Measurements from ENCODE around the gene CYP3A7. TPM values are rescaled to one million over a fixed set of nuclear protein-coding genes. Genes with fewer than 3 reads are reported as not detected.

CYP3A7 gene
- polyA plus RNA-seq, 1 experiment = not detected

DNA sequence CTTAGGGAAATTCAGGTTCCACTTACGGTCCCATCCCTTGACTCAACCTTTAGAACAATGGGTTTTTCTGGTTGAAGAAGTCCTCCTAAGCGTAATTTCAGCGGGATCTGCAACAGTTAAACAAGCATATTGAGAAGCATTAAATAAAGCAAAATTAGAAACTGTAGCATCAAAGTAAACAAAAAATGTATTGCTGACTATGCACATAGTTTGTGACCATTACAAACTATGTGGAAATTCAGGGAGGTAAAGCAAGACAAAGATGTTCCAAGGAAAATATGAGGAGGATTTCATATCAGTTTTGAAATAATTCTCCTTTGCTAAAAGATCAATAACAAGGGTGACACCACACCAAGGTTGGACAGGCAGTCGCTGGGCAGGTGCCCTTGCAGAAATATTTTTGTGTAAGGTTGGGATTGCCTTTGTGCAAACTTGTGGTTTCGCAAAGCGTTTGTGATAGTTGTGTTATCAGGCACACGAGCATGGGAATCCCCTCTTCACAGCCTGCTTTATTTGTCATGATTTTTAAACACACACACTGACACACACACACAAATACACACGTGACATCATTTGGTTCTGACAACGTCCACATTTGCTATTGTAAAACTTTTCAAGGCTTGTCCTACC, 49.8 kb downstream of the CYP3A7 start:
- no peak overlapping the region for H3K4me3 ChIP-seq (ENCODE audit: low read depth, low read length)
- TF ChIP-seq, protein P1, sequence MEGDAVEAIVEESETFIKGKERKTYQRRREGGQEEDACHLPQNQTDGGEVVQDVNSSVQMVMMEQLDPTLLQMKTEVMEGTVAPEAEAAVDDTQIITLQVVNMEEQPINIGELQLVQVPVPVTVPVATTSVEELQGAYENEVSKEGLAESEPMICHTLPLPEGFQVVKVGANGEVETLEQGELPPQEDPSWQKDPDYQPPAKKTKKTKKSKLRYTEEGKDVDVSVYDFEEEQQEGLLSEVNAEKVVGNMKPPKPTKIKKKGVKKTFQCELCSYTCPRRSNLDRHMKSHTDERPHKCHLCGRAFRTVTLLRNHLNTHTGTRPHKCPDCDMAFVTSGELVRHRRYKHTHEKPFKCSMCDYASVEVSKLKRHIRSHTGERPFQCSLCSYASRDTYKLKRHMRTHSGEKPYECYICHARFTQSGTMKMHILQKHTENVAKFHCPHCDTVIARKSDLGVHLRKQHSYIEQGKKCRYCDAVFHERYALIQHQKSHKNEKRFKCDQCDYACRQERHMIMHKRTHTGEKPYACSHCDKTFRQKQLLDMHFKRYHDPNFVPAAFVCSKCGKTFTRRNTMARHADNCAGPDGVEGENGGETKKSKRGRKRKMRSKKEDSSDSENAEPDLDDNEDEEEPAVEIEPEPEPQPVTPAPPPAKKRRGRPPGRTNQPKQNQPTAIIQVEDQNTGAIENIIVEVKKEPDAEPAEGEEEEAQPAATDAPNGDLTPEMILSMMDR (IDR thresholded peaks at IDR 0.05; ENCODE audit: insufficient read depth, low read depth, low read length) = no peak
- H3K27me3 ChIP-seq (ENCODE audit: control insufficient read depth, insufficient read depth, low read length) = no peaks in the 10 kb centered on the region
- H3K36me3 ChIP-seq (ENCODE audit: control insufficient read depth, insufficient read depth, low read length) = no peaks in the 10 kb centered on the region
- DNase-seq (ENCODE audit: low read depth) = no peak
- ChIA-PET POLR2A (no interaction called here), CTCF (no interaction called here)

DNA sequence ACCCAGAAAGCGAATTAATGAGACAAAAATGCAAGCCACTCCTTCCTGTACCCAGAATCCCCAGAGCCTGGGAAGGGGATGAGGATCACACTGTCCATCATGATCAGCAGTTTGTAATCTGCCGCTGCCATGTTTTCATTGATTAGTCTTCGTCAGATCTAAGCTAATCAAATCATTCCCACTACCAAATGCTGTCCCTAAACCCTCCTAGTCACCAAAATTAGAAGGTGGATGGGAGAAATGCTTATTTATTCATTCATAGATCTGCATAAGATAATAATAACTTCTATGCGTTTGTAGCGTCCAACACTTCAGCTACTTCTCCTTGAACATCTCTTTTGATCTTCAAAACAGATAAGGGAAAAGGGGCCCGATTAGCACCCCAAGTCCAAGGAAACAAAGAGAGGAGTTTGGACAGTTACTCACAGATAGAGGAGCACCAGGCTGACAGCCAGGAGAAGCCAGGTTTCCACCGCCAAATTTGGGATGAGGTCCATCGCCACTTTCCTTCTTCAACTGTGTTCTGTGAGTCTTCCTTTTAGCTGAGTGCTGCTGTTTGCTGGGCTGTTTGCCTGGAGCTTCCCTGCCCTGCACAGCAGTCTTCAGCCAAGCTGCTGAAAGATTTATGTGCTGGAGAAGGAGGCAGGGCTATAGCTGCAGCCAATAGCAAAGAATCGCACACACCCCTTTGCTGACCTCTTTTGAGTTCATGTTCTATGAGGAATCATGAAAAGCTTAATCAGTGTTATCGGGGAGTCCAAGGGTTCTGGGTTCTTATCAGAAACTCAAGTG, 55.4 kb downstream of the CYP3A7 start, which contains the start of gene CYP3A5:
TSS of gene CYP3A5 (minus strand) at position 597 of the 792 bp plus-strand sequence. CDS start at position 497, 100 bp downstream.
- TF ChIP-seq, protein P1 (IDR thresholded peaks at IDR 0.05; ENCODE audit: insufficient read depth, low read depth, low read length) = no peak
- no peak within 1 kb of the TSS for H3K4me3 ChIP-seq (ENCODE audit: low read depth, low read length)
- ChIA-PET CTCF (interaction anchor here (1.3 kb wide), 1 partner anchor 15 kb away, joined by 5 read pairs; no protein-coding TSS in a partner anchor), POLR2A (no interaction called here)
- DNase-seq (ENCODE audit: low read depth) = no peak
- no peaks in the 10 kb centered on the region for H3K27me3 ChIP-seq (ENCODE audit: control insufficient read depth, insufficient read depth, low read length)
- H3K36me3 ChIP-seq (ENCODE audit: control insufficient read depth, insufficient read depth, low read length) = no peaks in the 10 kb centered on the region

DNA sequence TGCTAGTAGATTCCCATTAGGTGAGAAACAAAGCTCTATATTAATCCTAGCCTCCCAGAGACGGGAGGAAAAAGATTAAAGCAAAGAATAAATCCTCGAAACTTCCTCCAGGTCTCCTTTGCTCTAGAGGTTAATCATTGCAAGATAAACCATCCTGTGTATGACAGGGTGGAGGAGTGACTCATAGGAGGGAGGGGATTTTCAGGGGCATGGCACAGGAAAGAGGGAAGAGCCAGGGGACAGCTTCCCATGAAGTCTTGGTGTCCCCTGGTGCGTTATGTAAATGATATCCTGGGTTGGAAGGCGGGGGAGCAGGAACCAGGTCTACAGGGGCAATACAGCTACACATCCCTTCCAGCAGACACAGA, 56.0 kb downstream of the CYP3A7 start:
- no peaks in the 10 kb centered on the region for H3K36me3 ChIP-seq (ENCODE audit: control insufficient read depth, insufficient read depth, low read length)
- H3K27me3 ChIP-seq (ENCODE audit: control insufficient read depth, insufficient read depth, low read length) = no peaks in the 10 kb centered on the region
- ChIA-PET POLR2A (no interaction called here), CTCF (interaction anchor here (1.3 kb wide), 1 partner anchor 16 kb away, joined by 5 read pairs; no protein-coding TSS in a partner anchor)
- TF ChIP-seq, protein P1 (IDR thresholded peaks at IDR 0.05; ENCODE audit: insufficient read depth, low read depth, low read length) = no peak
- H3K4me3 ChIP-seq (ENCODE audit: low read depth, low read length) = no peak overlapping the region
- DNase-seq (ENCODE audit: low read depth) = no peak

DNA sequence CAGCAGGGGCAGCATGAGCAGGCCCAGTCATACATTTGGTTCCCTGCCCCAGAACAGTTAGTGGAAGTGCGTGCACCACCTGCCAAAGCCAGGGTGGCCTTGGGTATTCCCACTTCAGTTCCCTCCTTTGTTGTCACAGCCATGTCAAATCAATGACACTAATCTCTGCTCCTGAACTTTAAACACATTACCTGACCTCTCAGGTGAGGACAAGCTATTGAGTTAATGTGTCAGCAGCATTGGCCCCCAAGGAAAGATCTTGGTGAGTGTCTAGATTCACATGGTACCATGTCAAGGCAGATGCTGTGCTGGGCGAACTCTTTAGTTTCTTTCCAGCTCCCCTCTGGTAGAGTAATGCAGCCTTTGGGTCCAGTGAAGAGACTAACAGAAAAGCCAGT, 57.3 kb downstream of the CYP3A7 start:
- CTCF ChIA-PET = no interaction called here

More for the DNA sequence above, 57.3 kb downstream of the CYP3A7 start:
- Histone ChIP-seq H3K4me3 (ENCODE audit: low read depth, low read length) (no peak overlapping the region), H3K27me3 (ENCODE audit: control insufficient read depth, insufficient read depth, low read length) (no peaks in the 10 kb centered on the region), H3K36me3 (ENCODE audit: control insufficient read depth, insufficient read depth, low read length) (no peaks in the 10 kb centered on the region)
- POLR2A ChIA-PET = no interaction called here
- TF ChIP-seq, protein P1 (IDR thresholded peaks at IDR 0.05; ENCODE audit: insufficient read depth, low read depth, low read length) = no peak
- no peak for DNase-seq (ENCODE audit: low read depth)
